GM18511 (cell line): Measurements from ENCODE around the gene C10orf95.
"Not testable (repeated sequence)": the region's sequence is repeated elsewhere in the genome, so short reads cannot be mapped to it uniquely, and the experiment has no call there.

ENCODE experiments used
- ATAC-seq: cut with Tn5 transposase; IDR thresholded peaks from one replicate; pipeline ENCODE4 v1.9.1; 2021; ENCODE audit warnings: mild to moderate bottlenecking, moderate library complexity; ENCODE audit not compliant: unreplicated experiment

Gene C10orf95

DNA sequence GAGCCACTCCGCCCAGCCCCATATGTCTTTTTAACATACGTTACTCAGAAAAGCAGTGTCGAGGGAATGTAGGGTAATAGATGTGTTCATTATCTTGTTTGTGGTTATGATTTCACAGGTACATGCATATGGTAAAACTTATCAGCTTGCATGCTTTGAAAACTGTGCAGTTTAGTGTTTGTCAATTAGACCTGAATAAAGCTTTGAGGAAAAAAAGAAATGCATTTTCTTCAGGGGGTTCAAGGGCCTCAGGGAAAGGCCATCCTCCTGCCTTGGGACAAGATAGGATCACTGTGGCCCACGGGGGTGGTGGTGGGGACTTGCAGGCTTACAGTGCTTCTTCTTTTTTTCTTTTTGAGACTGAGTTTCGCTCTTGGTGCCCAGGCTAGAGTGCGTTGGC, 16.0 kb upstream of the C10orf95 start:
- ATAC-seq: no peak

DNA sequence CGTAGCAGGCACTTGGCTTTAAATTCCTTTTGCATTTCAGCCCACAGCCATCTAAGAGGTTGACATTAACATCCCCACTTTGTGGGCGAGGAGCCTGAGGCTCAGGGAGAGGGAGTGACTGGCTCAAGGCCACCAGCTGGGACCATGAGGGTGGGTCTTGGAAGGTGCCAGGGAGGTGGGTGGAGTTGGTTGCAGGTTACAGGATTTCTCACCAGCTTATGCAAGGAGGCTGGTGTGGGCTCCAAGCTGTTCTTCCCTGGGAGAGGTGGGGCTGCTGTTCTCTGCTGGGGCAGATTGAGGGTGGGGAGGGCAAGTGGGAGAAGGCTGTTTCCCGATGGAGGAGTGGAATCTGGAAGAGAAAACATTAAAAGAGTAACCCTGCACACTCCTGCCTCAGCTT, 14.1 kb upstream of the C10orf95 start:
- ATAC-seq: no peak

DNA sequence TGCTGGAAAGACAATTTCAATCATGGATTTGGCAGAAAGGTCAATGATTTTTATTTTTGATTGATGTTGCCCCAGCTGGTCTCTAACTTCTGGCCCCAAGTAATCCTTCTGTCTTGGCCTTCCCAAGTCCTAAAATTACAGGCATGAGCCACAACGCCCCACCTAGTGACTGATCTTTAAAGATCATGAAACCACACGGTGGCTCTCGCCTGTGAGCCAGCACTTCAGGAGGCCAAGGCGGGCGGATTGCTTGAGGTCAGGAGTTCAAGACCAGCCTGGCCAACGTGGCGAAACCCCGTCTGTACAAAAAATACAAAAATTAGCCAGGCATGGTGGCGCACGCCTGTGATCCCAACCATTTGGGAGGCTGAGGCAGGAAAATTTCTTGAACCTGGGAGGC, 12.6 kb upstream of the C10orf95 start:
- ATAC-seq: no peak

DNA sequence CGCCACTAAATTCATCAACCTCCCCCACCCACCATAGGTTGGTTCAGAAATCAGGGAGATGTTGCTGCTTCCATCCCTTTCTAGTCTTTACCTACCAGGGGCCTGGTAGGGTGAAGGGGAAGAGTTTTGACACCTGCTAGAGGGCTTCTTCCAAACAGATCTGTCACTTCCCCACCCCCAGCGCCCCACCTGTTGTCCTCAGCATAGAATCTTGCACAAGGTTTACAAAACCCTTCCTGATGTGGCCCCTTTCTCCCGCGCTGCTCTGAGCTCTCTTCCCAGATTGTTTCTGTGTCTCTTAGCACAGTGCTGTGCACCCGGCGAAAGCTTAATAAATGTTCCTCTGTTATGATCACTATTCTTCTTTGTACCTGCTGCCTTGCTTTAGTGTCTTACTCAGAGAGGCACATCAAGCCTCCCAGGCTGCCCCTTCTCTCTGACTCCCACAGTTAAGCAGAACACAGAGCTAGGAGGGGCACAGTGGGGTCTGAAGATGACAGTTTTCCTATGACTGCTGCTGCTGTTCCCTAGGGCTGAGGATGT, 11.2 kb upstream of the C10orf95 start:
- no peak for ATAC-seq

DNA sequence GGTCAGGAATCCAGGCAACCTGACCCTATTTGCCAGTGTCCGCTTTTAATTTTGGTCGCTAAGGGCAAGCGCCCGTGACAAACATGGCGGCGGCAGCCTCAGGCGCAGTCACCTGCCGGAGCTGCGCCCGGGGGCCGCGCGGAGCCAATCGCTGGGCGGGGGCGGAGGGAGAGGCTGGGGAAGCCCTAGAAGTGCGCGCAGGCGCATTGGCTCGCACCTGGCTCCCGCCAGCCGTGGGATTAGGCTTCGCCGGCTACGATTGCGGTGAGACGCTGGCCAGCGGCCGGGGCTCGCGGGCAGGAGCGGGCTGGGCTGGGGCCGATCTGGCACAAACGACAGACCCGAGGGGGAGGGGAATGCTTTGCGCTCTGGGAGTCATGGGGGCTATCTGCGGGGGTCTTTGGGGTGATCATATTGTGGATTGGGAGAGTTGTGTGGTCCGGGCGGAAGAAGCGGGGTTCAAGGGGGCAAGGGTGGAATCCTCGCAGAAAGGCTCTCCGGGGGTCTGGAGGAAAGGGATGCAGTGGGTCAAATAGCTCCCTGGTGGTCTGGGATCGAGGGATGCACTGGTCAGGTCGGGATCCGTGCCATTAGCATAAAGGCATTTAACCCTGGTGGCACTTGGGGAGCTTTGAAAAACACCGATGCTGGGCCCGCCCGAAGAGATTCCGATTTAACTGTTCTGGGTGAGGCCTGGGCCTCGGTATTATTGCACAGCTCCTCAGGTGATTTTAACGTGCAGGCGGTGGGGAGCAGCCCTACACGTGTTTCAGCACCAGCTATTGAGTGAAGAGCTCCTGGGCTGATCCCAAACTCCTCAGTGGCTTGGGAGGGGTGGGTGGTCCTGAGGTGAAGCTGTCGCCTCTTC, 10.1 kb upstream of the C10orf95 start:
- ATAC-seq: peak; percentile 89

DNA sequence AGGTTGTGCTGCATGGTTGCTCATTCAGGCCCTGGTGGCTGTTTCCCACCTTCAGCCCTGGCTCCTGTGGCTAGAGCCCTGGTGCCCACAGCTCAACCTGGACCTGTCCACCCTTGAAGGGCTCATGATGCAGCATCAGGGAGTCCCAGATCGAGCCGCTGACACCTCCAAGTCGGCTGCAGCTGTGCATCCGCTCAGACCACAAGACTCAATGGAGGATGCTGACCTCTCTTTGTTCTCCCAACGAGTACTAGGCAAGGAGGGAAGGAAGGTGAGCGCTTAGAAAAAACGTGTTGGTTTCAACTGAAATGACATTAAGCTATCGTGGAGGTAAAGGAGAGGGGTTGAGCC, 9.5 kb upstream of the C10orf95 start:
- ATAC-seq: peak; percentile 36

DNA sequence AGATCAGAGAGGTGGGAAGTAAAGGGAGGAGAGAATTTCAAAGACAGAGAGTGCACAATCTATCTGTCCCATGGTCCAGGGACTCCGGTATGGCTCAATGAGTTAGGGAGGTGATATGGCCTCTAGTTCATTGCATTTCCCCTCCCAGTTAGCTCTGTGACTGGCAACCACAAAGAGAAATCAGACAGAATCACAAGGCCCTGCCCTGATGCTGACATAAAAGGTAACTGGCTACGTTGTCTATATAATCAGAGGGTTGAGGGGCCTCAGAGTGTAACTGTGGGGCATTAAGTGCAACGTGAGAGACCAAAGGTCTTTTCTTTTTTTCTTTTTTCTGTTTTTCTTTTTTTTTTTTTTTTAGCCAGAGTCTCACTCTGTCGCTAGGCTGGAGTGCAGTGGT, 7.3 kb upstream of the C10orf95 start:
- ATAC-seq: no peak

DNA sequence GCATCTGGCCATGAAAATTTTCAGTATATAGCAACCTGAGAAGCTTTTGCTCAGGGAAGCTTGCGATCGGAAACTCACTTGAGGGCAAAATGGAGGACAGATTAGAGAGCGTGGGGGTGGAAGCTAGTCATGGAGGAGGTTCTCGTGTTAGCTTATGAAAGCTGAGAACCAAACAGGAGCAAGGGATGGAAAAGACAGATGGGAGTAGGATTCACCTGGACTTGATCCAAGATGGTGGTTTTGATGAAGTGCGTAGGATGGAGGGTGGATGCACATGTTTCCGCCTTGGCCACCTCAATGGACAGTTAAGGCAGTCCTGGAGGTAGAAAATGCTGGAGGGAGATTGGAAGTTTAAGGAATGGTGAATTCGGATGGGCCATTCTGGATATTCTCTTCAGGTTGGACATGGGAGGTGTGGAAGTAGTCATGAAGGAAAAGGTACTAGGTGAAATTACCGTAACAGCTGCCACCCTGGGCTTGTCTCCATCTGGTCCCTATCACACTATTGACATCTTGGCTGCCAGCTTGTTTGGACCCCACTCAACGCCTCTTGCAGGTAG, 6.3 kb upstream of the C10orf95 start:
- no peak for ATAC-seq

DNA sequence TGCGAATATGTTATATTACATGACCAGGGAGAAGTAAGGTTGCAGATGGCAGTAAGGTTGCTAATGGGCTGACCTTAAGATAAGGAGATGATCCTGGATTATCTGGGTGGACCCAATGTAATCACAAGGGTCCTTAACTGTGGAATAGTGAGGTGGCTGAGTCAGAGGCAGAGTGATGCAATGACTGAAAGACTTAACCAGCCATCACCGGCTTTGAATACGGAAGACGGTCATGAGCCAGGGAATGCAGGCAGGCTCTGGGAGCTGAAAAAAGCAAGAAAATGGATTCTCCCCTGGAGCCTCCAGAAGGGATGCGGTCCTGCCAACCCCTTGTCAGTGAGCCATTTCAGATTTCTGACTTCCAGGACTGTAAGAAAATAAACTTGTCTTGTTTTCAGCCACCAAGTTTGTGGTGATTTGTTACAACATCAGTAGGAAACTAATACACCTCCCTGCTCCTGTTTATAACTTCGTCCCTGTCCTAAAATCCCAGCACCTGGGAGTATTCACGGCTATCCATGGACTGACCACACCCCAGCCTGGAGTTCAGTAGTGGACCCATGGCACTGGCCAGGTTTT, 4.6 kb upstream of the C10orf95 start:
- ATAC-seq: no peak

DNA sequence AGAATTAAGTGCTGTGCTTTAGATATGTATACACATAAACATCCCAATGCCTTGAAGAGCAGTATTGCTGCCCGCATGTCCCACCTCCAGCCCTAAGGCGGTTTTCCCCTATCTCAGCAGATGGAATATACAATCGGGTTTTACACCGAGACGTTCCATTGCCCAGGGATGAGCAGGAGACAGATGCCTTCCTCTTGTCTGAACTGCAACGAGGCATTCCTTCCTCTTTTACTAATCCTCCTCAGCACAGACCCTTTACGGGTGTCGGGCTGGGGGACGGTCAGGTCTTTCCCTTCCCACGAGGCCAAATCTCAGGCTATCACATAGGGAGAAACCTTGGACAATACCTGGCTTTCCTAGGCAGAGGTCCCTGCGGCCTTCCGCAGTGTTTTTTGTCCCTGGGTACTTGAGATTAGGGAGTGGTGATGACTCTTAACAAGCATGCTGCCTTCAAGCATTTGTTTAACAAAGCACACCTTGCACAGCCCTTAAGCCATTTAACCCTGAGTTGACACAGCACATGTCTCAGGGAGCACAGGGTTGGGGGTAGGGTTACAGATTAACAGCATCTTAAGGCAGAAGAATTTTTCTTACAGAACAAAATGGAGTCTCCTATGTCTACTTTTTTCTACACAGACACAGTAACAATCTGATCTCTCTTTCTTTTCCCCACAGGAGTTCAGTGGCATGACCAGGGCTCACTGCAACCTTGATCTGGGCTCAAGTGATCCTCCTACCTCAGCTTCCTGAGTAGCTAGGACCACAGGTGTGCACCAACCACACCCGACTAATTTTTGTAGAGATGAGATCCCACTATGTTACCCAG, 3.5 kb upstream of the C10orf95 start:
- not testable (repeated sequence) for ATAC-seq

DNA sequence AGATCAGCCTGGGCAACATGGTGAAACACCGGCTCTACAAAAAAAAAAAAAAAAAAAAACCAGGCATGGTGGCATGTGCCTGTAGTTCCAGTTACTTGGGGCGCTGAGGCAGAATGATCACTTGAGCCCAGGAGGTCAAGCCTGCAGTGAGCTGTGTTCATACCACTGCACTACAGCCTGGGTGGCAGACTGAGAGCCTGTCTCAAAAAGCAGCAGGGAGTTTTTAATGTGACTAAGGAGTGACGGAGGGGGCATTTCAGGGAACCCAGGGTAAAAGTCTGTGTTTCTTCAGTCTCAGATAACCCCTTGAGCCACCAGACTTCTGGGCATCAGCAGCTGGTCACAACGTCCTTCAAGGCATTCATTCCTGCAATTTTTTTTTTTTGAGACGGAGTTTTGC, 2.2 kb upstream of the C10orf95 start:
- no peak for ATAC-seq

DNA sequence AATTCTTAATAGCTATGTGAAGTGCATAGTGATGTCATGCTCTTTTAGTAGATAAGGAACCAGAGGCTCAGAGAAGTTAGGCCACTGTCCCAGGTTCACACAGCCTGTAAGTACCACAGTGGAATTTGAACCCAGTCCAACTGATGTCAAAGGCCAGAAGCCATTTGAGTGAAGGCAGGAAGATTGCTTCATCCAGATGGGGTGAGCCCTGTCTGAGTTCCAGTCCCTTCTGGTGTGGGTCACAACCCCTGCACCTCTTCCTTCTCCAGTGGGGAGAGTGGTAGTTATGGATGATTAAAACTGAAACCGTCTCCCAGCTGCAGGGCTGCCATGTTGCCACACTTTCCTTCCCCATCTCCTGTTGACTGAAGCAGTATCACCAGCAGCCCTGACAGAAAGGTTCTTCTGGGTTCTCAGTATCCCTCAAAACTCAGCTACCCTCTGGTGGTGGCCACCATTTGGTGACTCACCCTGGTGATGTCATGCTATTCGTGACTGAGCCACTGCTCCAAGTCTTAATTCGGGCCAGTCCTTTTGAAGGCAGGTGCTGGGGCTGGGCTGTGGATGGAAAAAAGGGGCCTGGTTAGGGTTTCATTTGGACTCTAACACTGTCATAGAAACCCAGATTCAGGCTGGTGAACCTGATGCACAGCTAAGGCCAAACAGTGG, 1.5 kb upstream of the C10orf95 start:
- no peak for ATAC-seq

DNA sequence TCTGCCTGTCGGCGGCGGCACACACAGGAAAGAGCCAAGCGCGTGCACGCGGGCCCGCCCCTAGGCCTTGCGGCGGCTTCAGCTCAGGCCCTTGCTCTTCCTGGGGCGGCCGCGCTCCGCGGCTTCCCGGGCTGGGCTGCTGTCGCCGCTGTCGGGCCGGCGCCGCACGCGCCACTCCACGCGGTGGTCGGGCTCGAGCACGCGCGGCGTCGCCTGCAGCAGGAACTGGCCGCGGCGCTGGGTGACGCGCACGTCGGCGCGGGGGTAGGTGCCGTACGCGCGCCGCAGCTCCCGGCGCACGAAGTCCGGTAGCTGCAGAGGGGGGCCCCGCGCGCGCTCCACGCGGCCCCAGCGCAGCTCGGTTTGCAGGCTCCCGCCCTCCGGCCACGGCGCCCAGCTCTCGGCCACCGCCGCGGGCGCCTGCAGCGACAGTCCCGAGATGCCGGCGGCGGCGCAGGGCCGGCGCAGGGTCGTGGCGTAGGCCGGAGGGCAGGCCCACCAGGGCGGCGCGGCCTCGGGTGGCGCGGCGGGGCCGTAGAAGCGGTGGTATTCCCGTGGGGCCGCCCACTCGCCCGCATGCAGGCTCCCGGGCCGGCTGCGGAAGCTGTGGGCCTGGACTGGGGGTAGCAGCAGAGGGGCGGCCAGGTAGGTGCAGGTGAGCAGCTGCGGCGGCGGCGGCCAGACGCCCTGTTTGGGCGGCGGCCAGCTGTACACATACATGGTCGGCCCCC, 804 bp downstream of the C10orf95 start:
- peak; percentile 73 for ATAC-seq

DNA sequence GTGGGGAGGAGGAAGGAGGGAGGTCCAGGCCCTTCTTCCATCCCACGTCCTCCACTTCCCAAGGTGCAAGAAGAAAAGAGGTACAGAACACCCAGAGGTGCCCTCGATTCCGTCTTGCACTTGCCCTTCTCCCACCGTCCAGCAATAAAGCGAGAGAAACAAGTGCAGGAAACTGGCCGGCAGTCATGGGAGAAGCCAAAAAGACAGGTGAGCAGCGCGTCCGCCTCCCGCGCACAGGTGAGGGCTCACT, 1.3 kb downstream of the C10orf95 start:
- no peak for ATAC-seq

DNA sequence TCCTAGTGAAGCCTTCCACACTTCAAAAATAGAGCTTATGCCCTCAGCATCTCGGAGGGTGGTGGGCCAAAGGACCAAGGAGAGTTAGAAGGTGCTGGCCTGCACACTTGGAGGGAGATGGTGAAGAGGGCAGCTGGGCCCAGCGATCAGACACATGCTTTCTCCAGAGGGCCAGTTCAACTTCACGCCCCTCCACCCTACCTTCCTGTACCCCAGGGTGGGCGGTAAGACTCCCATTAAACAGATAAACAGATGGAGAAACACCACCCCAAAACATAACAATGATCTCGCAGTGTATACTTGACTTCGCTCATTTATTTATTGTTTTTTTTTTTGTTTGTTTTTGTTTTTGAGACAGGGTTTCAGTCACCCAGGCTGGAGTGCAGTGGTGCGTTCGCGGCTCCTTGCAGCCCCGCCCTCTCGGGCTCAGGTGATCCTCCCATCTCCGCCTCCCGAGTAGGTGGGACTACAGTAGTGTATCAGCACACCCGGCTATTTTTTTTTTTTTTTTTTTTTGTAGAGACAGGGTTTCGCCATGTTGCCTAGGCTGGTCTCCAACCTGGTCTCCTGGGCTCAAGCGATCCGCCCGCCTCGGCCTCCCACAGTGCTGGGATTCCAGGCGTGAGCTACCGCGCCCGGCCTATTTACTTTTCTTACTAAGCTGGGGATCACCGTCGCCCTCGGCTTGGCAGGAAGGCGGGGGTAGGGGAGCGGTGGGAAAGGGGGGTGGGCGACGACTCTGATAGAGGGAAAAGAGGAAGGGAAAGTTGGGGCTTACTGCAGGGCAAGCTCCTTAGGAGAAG, 1.8 kb downstream of the C10orf95 start:
- no peak for ATAC-seq

DNA sequence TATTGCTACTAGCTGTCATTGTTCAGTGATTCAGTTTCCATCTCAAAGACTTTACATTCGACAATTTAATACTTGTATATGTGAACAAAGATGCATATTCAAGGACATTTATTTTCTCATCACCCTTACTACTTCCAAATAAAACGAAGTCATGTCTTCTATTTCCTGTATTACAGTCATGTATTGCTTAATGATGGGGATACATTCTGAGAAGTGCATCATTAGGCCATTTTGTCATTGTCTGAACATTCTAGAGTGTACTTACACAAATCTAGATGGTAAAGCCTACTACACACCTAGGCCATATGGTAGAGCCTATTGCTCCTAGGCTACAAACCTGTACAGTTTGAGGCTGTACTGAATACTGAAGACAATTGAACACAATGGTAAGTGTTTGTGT, 6.5 kb downstream of the C10orf95 start:
- ATAC-seq: no peak

DNA sequence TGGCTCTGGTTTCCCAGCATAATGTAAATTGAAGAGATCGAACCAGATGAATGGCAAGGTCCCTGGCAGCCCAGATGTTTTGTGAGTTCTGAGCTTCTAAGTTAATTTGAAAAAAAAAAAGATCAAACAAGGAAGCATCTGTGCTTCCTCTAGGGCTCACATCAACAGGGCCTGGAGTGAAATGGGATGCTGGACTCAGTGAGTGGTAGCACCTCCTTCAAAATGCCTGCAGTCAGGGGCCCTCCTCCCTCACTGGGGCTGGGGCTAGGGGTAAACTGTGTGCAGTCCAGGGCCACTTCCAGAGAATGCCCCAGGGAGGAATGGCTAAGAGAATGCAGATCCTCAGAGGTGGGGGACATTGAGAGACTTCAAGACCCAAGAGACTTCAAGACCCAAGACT, 13.0 kb downstream of the C10orf95 start:
- ATAC-seq: no peak

DNA sequence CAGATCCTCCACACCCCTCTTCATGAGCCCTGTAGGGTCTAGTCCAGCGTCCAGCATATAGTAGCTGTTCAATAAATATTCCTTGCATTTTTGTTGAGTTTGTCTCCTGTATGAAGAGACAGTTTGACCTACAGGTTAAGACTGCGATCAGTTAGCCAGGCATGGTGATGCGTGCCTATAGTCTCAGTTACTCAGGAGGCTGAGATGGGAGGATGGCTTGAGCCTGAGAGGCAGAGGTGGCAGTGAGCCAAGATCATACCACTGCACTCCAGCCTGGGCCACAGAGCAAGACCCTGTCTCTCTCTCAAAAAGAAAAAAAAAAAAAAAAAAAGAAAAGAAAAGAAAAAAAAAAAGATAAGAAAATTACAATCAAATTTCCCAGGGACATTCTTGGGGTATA, 13.8 kb downstream of the C10orf95 start:
- ATAC-seq: no peak

DNA sequence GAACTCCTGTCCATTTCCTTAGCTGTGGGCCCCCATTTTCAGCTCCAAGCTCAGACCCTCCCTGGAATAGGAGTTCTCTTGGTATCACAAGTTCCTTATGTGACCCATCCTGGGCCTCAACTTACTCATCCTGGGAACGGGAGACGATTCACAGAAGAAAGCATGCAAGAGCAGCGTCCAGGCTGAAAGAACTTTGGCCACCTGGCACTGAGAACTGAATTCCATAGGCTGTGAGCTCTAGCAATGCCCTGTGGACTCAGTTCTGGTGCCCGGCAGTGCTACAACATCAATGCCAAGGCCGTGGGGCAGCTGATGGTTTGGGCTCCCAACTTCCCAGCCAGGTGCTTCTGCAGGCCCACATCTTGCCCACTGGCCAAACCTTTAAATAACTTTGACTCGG, 15.0 kb downstream of the C10orf95 start:
- no peak for ATAC-seq
